Measurements from ENCODE around the gene LPO.
A peak's percentile ranks its signal among the peaks of the same experiment; 100 is the strongest.

Gene LPO

DNA sequence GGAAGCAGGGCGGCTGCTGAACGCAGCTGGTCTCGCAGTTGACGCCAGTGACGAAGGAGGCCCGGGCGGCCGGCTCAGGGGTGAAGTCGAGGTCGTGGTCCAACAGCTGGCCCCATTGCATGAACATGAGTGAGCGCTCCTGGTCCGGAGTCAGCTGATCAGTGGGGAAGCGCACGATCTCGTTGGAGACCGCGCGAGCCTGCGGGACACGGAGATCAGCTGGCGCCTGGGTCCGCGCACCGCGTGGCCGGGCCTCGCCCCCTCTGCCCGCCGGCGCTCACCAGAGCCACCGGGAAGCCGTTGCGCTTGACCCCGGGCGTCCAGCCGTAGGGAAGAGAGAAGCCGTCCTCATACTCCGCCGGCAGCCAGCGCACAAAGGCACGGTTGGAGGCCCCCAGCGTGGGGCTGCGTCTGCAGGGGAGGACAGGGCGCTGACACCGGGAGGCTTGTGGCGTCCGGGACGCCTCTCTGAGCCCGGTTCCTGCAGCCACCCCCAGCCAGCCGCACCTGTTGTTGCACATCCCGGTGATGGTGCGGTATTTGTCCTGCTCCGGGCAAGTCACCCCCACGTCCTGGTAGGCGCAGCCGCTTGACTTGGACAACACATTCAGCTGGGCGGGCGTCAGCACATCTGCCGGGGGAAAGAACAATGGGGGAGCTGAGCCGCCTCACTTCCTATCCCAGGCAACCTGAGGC, 40.8 kb downstream of the LPO start:
- in situ Hi-C loops (cut with MboI; ENCODE audit: low pct_unique_long_range_greater_than_20kb, low sequenced_read_pairs, unreplicated experiment): no loop called here
- DNase-seq (ENCODE audit: low spot score): no peak
- TF ChIP-seq CTCF (IDR thresholded peaks at IDR 0.05; ENCODE audit: extremely low read depth, insufficient read depth, missing control alignments): no peak

GRCh38 chr17:58279736-58280479, 41.5 kb downstream of the LPO start:
- TF ChIP-seq CTCF (IDR thresholded peaks at IDR 0.05; ENCODE audit: extremely low read depth, insufficient read depth, missing control alignments): no peak
- peak; percentile 19 for DNase-seq (ENCODE audit: low spot score)
- in situ Hi-C loops (cut with MboI; ENCODE audit: low pct_unique_long_range_greater_than_20kb, low sequenced_read_pairs, unreplicated experiment): no loop called here

GRCh38 chr17:58280480-58281217, 42.3 kb downstream of the LPO start, which contains the start of gene MPO:
TSS of gene MPO (minus strand) at chr17:58280935. CDS start at chr17:58280758, 177 bp downstream.
- DNase-seq (ENCODE audit: low spot score): peak; percentile 20
- in situ Hi-C loops (cut with MboI; ENCODE audit: low pct_unique_long_range_greater_than_20kb, low sequenced_read_pairs, unreplicated experiment): no loop called here
- no peak for TF ChIP-seq CTCF (IDR thresholded peaks at IDR 0.05; ENCODE audit: extremely low read depth, insufficient read depth, missing control alignments)

GRCh38 chr17:58281511-58282011, 43.2 kb downstream of the LPO start:
- no peak for TF ChIP-seq CTCF (IDR thresholded peaks at IDR 0.05; ENCODE audit: extremely low read depth, insufficient read depth, missing control alignments)
- in situ Hi-C loops (cut with MboI; ENCODE audit: low pct_unique_long_range_greater_than_20kb, low sequenced_read_pairs, unreplicated experiment): no loop called here
- DNase-seq (ENCODE audit: low spot score): peak; percentile 21

DNA sequence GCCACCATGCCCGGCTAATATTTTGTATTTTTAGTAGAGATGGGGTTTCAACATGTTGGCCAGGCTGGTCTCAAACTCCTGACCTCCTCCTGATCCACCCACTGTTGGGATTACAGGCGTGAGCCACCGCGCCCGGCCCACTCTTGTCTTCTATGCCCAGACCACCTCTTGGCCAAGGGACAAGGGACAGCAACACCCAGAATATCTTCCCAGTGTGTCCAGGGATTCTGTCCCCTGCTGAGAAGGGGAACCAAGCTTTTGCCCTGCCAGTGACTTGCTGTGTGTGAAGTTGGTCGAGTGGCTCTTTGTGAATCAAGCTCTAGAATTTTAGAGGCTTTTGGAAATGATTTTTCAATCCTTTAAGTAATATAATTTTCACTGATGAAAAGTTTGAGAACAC, 44.1 kb downstream of the LPO start:
- in situ Hi-C loops (cut with MboI; ENCODE audit: low pct_unique_long_range_greater_than_20kb, low sequenced_read_pairs, unreplicated experiment): no loop called here
- DNase-seq (ENCODE audit: low spot score): no peak
- TF ChIP-seq CTCF (IDR thresholded peaks at IDR 0.05; ENCODE audit: extremely low read depth, insufficient read depth, missing control alignments): no peak

Measured in GM13977 (cell line).